ENCODE results near the gene NGEF. TPM values are rescaled to one million over a fixed set of nuclear protein-coding genes. Genes with fewer than 3 reads are reported as not detected.

The NGEF gene
- total RNA-seq, 2 experiments from 2014 or later = 0.63 TPM; not detected in 1

DNA sequence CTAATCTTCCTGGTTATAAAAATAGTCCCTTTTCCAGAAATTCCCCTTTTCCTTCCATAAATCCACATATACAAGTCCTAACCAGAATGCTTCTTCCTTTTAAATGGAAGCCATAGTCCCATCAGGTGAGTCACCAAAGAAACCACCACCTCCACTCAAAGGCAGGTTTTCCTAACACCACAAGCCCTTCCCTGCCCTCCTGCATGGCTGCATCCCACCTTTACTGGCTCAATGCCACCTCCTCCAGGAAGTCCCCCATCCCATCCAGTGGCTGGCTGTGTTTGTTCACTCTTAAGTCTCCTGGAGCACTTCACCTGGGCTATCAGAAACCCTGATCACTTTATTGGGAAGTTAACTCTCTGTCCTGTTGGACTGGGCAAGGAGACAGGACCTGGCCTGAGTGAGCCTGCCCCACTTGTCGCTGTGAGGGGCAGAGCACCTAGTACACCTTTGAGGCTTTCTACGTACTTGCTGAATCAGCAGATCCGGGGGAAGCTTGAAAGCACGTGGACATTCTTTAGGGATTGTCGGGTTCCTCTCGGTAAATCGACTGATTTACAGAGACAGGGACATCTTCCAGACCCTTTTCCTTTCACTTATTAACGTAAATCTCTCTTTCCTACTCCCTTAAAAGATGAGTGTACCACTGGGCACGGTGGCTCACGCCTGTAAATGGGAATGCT, 71.0 kb downstream of the NGEF start:
- Mint-ChIP-seq H3K27me3 (peaks cover 6% of the 10 kb centered on the region), H3K4me3 (no peak overlapping the region), H3K27ac (no peak overlapping the region), H3K9me3 (peaks cover 2% of the 10 kb centered on the region), H3K4me1 (ENCODE audit: low read depth) (peaks cover 3% of the 10 kb centered on the region), H3K36me3 (ENCODE audit: low read depth) (no peaks in the 10 kb centered on the region)
- intact Hi-C loops (cut with micrococcal nuclease) = no loop called here
- DNase-seq (no peak), ATAC-seq (no peak)
- ChIA-PET CTCF (interaction anchor here (1.1 kb wide), 1 partner anchor 111 kb away, joined by 4 read pairs; no protein-coding TSS in a partner anchor), POLR2A (no interaction called here)
- TF ChIP-seq, protein P1, sequence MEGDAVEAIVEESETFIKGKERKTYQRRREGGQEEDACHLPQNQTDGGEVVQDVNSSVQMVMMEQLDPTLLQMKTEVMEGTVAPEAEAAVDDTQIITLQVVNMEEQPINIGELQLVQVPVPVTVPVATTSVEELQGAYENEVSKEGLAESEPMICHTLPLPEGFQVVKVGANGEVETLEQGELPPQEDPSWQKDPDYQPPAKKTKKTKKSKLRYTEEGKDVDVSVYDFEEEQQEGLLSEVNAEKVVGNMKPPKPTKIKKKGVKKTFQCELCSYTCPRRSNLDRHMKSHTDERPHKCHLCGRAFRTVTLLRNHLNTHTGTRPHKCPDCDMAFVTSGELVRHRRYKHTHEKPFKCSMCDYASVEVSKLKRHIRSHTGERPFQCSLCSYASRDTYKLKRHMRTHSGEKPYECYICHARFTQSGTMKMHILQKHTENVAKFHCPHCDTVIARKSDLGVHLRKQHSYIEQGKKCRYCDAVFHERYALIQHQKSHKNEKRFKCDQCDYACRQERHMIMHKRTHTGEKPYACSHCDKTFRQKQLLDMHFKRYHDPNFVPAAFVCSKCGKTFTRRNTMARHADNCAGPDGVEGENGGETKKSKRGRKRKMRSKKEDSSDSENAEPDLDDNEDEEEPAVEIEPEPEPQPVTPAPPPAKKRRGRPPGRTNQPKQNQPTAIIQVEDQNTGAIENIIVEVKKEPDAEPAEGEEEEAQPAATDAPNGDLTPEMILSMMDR (IDR thresholded peaks at IDR 0.05) = no peak

DNA sequence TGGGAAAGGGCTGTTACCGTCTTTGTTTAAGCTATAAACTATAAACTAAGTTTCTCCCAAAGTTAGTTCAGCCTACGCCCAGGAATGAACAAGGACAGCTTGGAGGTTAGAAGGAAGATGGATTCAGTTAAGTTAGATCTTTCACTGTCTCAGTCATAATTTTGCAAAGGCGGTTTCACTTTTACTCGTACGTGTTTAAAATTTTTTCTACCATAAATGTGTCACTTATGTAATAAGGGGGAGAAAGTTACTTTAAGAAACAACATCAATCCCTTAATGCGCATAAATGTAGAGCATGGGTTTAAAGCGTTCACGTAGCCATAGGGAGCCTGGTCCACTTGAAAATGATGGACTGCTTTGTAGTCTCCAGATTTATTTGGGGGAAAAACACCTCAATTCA, 71.7 kb downstream of the NGEF start:
- no peaks in the 10 kb centered on the region for H3K36me3 Mint-ChIP-seq (ENCODE audit: low read depth)
- H3K4me1 Mint-ChIP-seq (ENCODE audit: low read depth) = peaks cover 3% of the 10 kb centered on the region
- ATAC-seq = no peak
- POLR2A ChIA-PET = interaction anchor here (0.6 kb wide), 1 partner anchor 138 kb away, joined by 4 read pairs; no protein-coding TSS in a partner anchor
- peaks cover 2% of the 10 kb centered on the region for H3K9me3 Mint-ChIP-seq
- H3K27ac Mint-ChIP-seq = no peak overlapping the region
- DNase-seq = no peak
- peaks cover 6% of the 10 kb centered on the region for H3K27me3 Mint-ChIP-seq
- CTCF ChIA-PET = no interaction called here
- TF ChIP-seq, protein P1 (IDR thresholded peaks at IDR 0.05) = no peak
- H3K4me3 Mint-ChIP-seq = no peak overlapping the region
- intact Hi-C loops (cut with micrococcal nuclease) = no loop called here

DNA sequence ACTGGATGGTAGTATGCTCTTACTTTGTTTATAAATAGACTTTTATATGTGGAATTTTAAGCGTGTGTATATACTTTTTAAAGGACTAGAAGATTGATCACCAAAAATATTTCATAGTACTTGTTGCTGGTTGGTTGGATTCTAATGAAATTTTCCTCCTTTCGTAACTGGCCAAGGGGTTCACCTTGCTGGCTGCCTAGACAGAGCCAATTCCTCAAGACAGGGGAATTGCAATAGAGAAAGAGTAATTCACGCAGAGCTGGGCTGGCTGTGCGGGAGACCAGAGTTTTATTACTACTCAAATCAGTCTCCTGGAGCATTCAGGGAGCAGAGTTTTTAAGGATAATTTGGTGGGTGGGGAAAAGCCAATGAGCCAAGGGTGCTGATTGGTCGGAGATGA, 72.3 kb downstream of the NGEF start:
- H3K4me3 Mint-ChIP-seq = no peak overlapping the region
- peaks cover 2% of the 10 kb centered on the region for H3K9me3 Mint-ChIP-seq
- ATAC-seq = no peak
- CTCF ChIA-PET = no interaction called here
- intact Hi-C loops (cut with micrococcal nuclease) = no loop called here
- POLR2A ChIA-PET = interaction anchor here (0.6 kb wide), 1 partner anchor 138 kb away, joined by 4 read pairs; no protein-coding TSS in a partner anchor
- no peaks in the 10 kb centered on the region for H3K36me3 Mint-ChIP-seq (ENCODE audit: low read depth)
- peaks cover 9% of the 10 kb centered on the region for H3K27me3 Mint-ChIP-seq
- no peak for DNase-seq
- H3K4me1 Mint-ChIP-seq (ENCODE audit: low read depth) = peaks cover 3% of the 10 kb centered on the region
- TF ChIP-seq, protein P1 (IDR thresholded peaks at IDR 0.05) = no peak
- H3K27ac Mint-ChIP-seq = no peak overlapping the region

DNA sequence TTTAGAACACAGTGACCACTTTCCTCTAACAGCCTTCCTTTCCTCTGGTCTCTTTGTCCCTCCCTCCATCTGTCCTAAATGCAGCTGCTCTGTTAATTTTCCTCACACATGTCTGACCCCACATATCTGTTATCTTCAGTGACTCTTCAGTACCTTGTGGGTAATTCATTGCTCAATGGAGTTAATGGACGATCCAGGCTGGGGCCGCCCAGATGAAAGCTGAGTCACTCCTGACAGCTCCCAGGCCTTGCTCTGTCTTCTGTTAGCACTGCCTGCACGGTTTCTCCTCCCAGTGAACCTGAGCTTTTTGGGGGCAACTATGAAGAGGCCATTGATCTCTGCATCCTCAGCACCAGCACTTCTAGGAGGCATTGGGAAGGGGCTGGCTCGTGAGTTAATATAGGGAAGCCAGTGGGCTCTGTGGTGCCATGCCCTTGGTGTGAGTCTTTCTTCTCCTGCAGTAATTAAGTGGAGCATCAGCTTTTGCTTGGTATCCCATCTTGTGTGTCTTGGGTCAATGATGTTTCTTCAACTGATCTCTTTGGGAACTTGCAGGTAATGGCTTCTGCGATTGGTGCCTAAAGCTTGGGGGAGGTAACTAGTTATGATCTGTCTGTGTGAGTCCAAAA, 75.7 kb downstream of the NGEF start:
- Mint-ChIP-seq H3K9me3 (peaks cover 2% of the 10 kb centered on the region), H3K27me3 (peaks cover 12% of the 10 kb centered on the region), H3K36me3 (ENCODE audit: low read depth) (no peaks in the 10 kb centered on the region), H3K4me3 (no peak overlapping the region), H3K27ac (no peak overlapping the region), H3K4me1 (ENCODE audit: low read depth) (peaks cover 3% of the 10 kb centered on the region)
- CTCF ChIA-PET = no interaction called here
- POLR2A ChIA-PET = interaction anchor here (0.6 to 0.9 kb wide), 2 partner anchors 44 to 82 kb away, joined by 3 read pairs; no protein-coding TSS in a partner anchor
- ATAC-seq (no peak), DNase-seq (no peak)
- TF ChIP-seq, protein P1 (IDR thresholded peaks at IDR 0.05) = no peak
- intact Hi-C loops (cut with micrococcal nuclease) = no loop called here

DNA sequence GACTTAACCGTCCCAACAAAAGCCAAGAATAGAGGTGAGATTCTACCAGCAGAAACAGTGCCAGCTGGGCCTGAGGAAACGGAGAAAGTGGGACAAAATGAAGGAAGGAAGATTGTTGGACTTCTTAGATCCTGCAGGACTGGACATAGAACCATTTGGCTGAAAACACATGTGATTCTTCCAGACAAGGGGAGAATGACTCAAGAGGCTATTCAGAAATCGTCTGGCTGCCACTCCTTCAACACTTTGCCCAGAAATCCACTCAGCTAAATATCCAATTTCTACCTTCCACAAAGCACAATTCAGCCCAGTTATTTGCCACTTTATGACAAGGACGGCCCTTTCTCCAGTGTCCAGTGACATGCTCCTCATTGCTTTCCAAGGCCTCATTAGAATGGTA, 81.4 kb downstream of the NGEF start:
- peaks cover 8% of the 10 kb centered on the region for H3K4me1 Mint-ChIP-seq (ENCODE audit: low read depth)
- no peak for DNase-seq
- H3K27ac Mint-ChIP-seq = no peak overlapping the region
- ChIA-PET CTCF (interaction anchor here (1.0 to 1.1 kb wide), 2 partner anchors 78 to 123 kb away, joined by 3 to 4 read pairs; no protein-coding TSS in a partner anchor), POLR2A (interaction anchor here (0.6 kb wide), 1 partner anchor 240 kb away, joined by 4 read pairs; no protein-coding TSS in a partner anchor)
- TF ChIP-seq, protein P1 (IDR thresholded peaks at IDR 0.05) = no peak
- no peaks in the 10 kb centered on the region for H3K36me3 Mint-ChIP-seq (ENCODE audit: low read depth)
- ATAC-seq = no peak
- H3K27me3 Mint-ChIP-seq = peaks cover 39% of the 10 kb centered on the region
- intact Hi-C loops (cut with micrococcal nuclease) = no loop called here
- no peak overlapping the region for H3K4me3 Mint-ChIP-seq
- peaks cover 4% of the 10 kb centered on the region for H3K9me3 Mint-ChIP-seq
